WTC11 (cell line): ENCODE data around the gene PARP14. TPM values are rescaled to one million over a fixed set of nuclear protein-coding genes. Genes with fewer than 3 reads are reported as not detected.

Experiments used
- ATAC-seq: fragments of 200-7000 bp; cut with Tn5 transposase; 2 replicates; pipeline ENCODE4 v1.10.0; 2021; ENCODE audit warnings: mild to moderate bottlenecking, moderate library complexity
- CTCF ChIA-PET: fragments of 300-600 bp; sonication (Branson Sonifier 250); formaldehyde crosslinking; loops from one replicate; lab custom pipeline; 2021; ENCODE audit warnings: antibody characterized with exemption; lab: Charles Lee
- POLR2A ChIA-PET: fragments of 350-600 bp; sonication (Branson Sonifier 250); formaldehyde crosslinking; loops from one replicate; lab custom pipeline; 2021; ENCODE audit warnings: antibody characterized with exemption; lab: Charles Lee
- DNase-seq: peaks from one replicate; pipeline ENCODE4 v3.0.0; 2021; ENCODE audit warnings: low spot score
- H3K27ac Mint-ChIP-seq: 2 replicates; pipeline ENCODE4 v1.8.0; 2021; ENCODE audit warnings: mixed read lengths
- H3K27me3 Mint-ChIP-seq: 2 replicates; pipeline ENCODE4 v1.8.0; 2021; ENCODE audit warnings: low read depth, mild to moderate bottlenecking, moderate library complexity, mixed read lengths
- H3K36me3 Mint-ChIP-seq: 2 replicates; pipeline ENCODE4 v1.8.0; 2021; ENCODE audit warnings: mixed read lengths
- H3K4me1 Mint-ChIP-seq: 2 replicates; pipeline ENCODE4 v1.8.0; 2022; ENCODE audit warnings: mixed read lengths
- H3K4me3 Mint-ChIP-seq: 2 replicates; pipeline ENCODE4 v1.8.0; 2021; ENCODE audit warnings: mild to moderate bottlenecking, moderate library complexity, mixed read lengths
- H3K9me3 Mint-ChIP-seq: 2 replicates; pipeline ENCODE4 v1.8.0; 2021; ENCODE audit warnings: mixed read lengths
- AFF4 ChIP-seq: sonication (generic); formaldehyde crosslinking; IDR thresholded peaks from 2 replicates; pipeline ENCODE4 v1.8.1; 2023; ENCODE audit warnings: mild to moderate bottlenecking, missing genetic modification reagents, borderline replicate concordance
- ATF3 ChIP-seq: sonication (generic); formaldehyde crosslinking; conservative IDR thresholded peaks from 2 replicates; pipeline ENCODE4 v1.8.1; 2022; ENCODE audit warnings: mild to moderate bottlenecking, missing genetic modification reagents
- E2F5 ChIP-seq: sonication (generic); formaldehyde crosslinking; IDR thresholded peaks from 2 replicates; pipeline ENCODE4 v1.8.1; 2022; ENCODE audit warnings: mild to moderate bottlenecking, moderate library complexity, missing genetic modification reagents
- EMX1 ChIP-seq: fragments of 250-450 bp; sonication (Bioruptor Pico); IDR thresholded peaks from 2 replicates; pipeline ENCODE4 v1.8.0; 2021; ENCODE audit warnings: mild to moderate bottlenecking
- ERG ChIP-seq: fragments of 250-450 bp; sonication (Bioruptor Pico); IDR thresholded peaks from 2 replicates; pipeline ENCODE4 v1.8.0; 2021; ENCODE audit warnings: mild to moderate bottlenecking
- ESRRA ChIP-seq: sonication (generic); formaldehyde crosslinking; IDR thresholded peaks from 2 replicates; pipeline ENCODE4 v1.8.1; 2022; ENCODE audit warnings: mild to moderate bottlenecking, missing genetic modification reagents, borderline replicate concordance
- FOXK1 ChIP-seq: sonication (generic); formaldehyde crosslinking; IDR thresholded peaks from 2 replicates; pipeline ENCODE4 v1.8.0; 2022; ENCODE audit warnings: mild to moderate bottlenecking, moderate library complexity, missing genetic modification reagents
- GABPB1 ChIP-seq: sonication (generic); formaldehyde crosslinking; IDR thresholded peaks from 2 replicates; pipeline ENCODE4 v1.8.1; 2023; ENCODE audit warnings: mild to moderate bottlenecking, missing genetic modification reagents
- GTF2I ChIP-seq: fragments of 250-450 bp; sonication (Bioruptor Pico); conservative IDR thresholded peaks from 2 replicates; pipeline ENCODE4 v1.4.0; 2021; ENCODE audit warnings: mild to moderate bottlenecking
- HMGA2 ChIP-seq: fragments of 250-450 bp; sonication (Bioruptor Pico); IDR thresholded peaks from 2 replicates; pipeline ENCODE4 v1.4.0; 2021; ENCODE audit warnings: mild to moderate bottlenecking, moderate library complexity
- PRRX2 ChIP-seq: fragments of 250-450 bp; sonication (Bioruptor Pico); IDR thresholded peaks from 2 replicates; pipeline ENCODE4 v1.8.0; 2021; ENCODE audit warnings: mild to moderate bottlenecking
- STAT6 ChIP-seq: sonication (generic); formaldehyde crosslinking; conservative IDR thresholded peaks from 2 replicates; pipeline ENCODE4 v1.8.1; 2023; ENCODE audit warnings: mild to moderate bottlenecking, low read depth, missing genetic modification reagents, moderate library complexity
- TEAD1 ChIP-seq: sonication (generic); formaldehyde crosslinking; IDR thresholded peaks from 2 replicates; pipeline ENCODE4 v1.8.0; 2022; ENCODE audit warnings: mild to moderate bottlenecking, missing genetic modification reagents
- ZMAT4 ChIP-seq: fragments of 250-450 bp; sonication (Bioruptor Pico); IDR thresholded peaks from 2 replicates; pipeline ENCODE4 v1.9.0; 2021; ENCODE audit warnings: mild to moderate bottlenecking
- ZNF532 ChIP-seq: fragments of 250-450 bp; sonication (Bioruptor Pico); IDR thresholded peaks from 2 replicates; pipeline ENCODE4 v1.9.0; 2021; ENCODE audit warnings: mild to moderate bottlenecking, borderline replicate concordance
- total RNA-seq: library from RNA; stranded (reverse); gene quantifications from 3 replicates; pipeline ENCODE4 v1.2.3, GENCODE V29; 2021

Gene PARP14
- total RNA-seq, 1 experiment from 2014 or later: 15.9 TPM

GRCh38 chr3:122694966-122695365, 14.3 kb downstream of the PARP14 start:
- ChIA-PET POLR2A (no interaction called here), CTCF (no interaction called here)
- Mint-ChIP-seq H3K4me3 (no peak overlapping the region), H3K36me3 (no peaks in the 10 kb centered on the region), H3K9me3 (no peaks in the 10 kb centered on the region), H3K27ac (no peak overlapping the region), H3K27me3 (no peaks in the 10 kb centered on the region), H3K4me1 (no peaks in the 10 kb centered on the region)
- DNase-seq (no peak), ATAC-seq (no peak)
- no peak for TF ChIP-seq ATF3
- no peak for TF ChIP-seq ERG (CRISPR knock-in tag)
- no peak for TF ChIP-seq GTF2I (CRISPR knock-in tag)
- no peak for TF ChIP-seq AFF4 (CRISPR knock-in tag)
- TF ChIP-seq ZMAT4: no peak
- no peak for TF ChIP-seq EMX1 (CRISPR knock-in tag)
- TF ChIP-seq ZNF532 (CRISPR knock-in tag): no peak

- no peak overlapping the region for H3K4me3 Mint-ChIP-seq
- POLR2A ChIA-PET: no interaction called here
- TF ChIP-seq STAT6 (CRISPR knock-in tag): no peak
- no peak for TF ChIP-seq PRRX2 (CRISPR knock-in tag)
- no peak for TF ChIP-seq GABPB1 (CRISPR knock-in tag)
- no peak for TF ChIP-seq E2F5 (CRISPR knock-in tag)
- TF ChIP-seq TEAD1 (CRISPR knock-in tag): no peak
- TF ChIP-seq FOXK1: no peak
- no peak for TF ChIP-seq HMGA2 (CRISPR knock-in tag)
- no peak for TF ChIP-seq ESRRA (CRISPR knock-in tag)
- no peak for TF ChIP-seq AFF4 (CRISPR knock-in tag)
- no peak for TF ChIP-seq ZMAT4
Observed at GRCh38 chr3:122695927-122696561, 15.4 kb downstream of the PARP14 start.

More at GRCh38 chr3:122695927-122696561, 15.4 kb downstream of the PARP14 start:
- CTCF ChIA-PET: interaction anchor here (0.7 to 1.1 kb wide), 2 partner anchors 20 to 332 kb away, joined by 3 to 4 read pairs; no protein-coding TSS in a partner anchor
- Mint-ChIP-seq H3K27me3 (no peaks in the 10 kb centered on the region), H3K9me3 (no peaks in the 10 kb centered on the region), H3K27ac (no peak overlapping the region), H3K36me3 (no peaks in the 10 kb centered on the region; the same call in 1 of the 2 replicates), H3K4me1 (no peaks in the 10 kb centered on the region)
- no peak for ATAC-seq
- DNase-seq: no peak
